GM12874 (cell line): ENCODE data around the gene MORN3.

Experiments
- CTCF ChIP-seq: IDR thresholded peaks from 2 replicates; pipeline ENCODE4 v1.5.1; 2011; ENCODE audit warnings: low read depth, mild to moderate bottlenecking, control low read depth, low read length, moderate library complexity; ENCODE audit not compliant: insufficient read depth

MORN3 gene

GRCh38 chr12:121697093-121697698, 27.7 kb upstream of the MORN3 start:
- no peak for TF ChIP-seq CTCF

GRCh38 chr12:121693155-121693687, 23.8 kb upstream of the MORN3 start:
- TF ChIP-seq CTCF: no peak

GRCh38 chr12:121689430-121689829, 20.0 kb upstream of the MORN3 start:
- no peak for TF ChIP-seq CTCF

GRCh38 chr12:121688966-121689365, 19.5 kb upstream of the MORN3 start:
- TF ChIP-seq CTCF: no peak

- TF ChIP-seq CTCF: no peak
These were observed 9.4 kb upstream of the MORN3 start for GRCh38 chr12:121678716-121679300.

GRCh38 chr12:121678305-121678704, 8.9 kb upstream of the MORN3 start:
- no peak for TF ChIP-seq CTCF

GRCh38 chr12:121676190-121676589, 6.7 kb upstream of the MORN3 start:
- TF ChIP-seq CTCF: no peak
